RWPE2 (cell line): ENCODE data around the gene PRICKLE4.

ENCODE experiments used
- ATAC-seq: fragments of 200-7000 bp; cut with Tn5 transposase; 3 replicates; pipeline ENCODE4 v1.9.1; 2021; ENCODE audit warnings: low read depth
- DNase-seq: peaks from one replicate; pipeline ENCODE4 v3.0.0-alpha.2; 2020; ENCODE audit warnings: low spot score
- H3K27ac ChIP-seq: fragments of 450-650 bp; 2 replicates; pipeline ENCODE4 v1.5.1; 2017; ENCODE audit warnings: mild to moderate bottlenecking; ENCODE audit not compliant: poor library complexity, severe bottlenecking
- H3K27me3 ChIP-seq: fragments of 250-450 bp; sonication (Bioruptor Pico); 2 replicates; pipeline ENCODE4 v1.5.1; 2021; ENCODE audit warnings: mild to moderate bottlenecking, moderate library complexity; ENCODE audit not compliant: insufficient read depth, poor library complexity, severe bottlenecking
- H3K36me3 ChIP-seq: fragments of 250-450 bp; sonication (Bioruptor Pico); 2 replicates; pipeline ENCODE4 v1.5.1; 2020; ENCODE audit warnings: low read depth, mild to moderate bottlenecking, moderate library complexity
- H3K4me1 ChIP-seq: fragments of 250-450 bp; sonication (Bioruptor Pico); 2 replicates; pipeline ENCODE4 v1.5.1; 2021; ENCODE audit warnings: mild to moderate bottlenecking, moderate library complexity; ENCODE audit not compliant: insufficient read depth, poor library complexity, severe bottlenecking
- H3K4me3 ChIP-seq: fragments of 250-450 bp; sonication (Bioruptor Pico); 2 replicates; pipeline ENCODE4 v1.5.1; 2021; ENCODE audit warnings: mild to moderate bottlenecking, moderate library complexity; ENCODE audit not compliant: severe bottlenecking
- H3K9me3 ChIP-seq: fragments of 250-450 bp; sonication (Bioruptor Pico); 2 replicates; pipeline ENCODE4 v1.5.1; 2021; ENCODE audit warnings: mild to moderate bottlenecking, moderate library complexity; ENCODE audit not compliant: severe bottlenecking
- TF ChIP-seq, protein P1 (sequence below): fragments of 450-650 bp; IDR thresholded peaks from one replicate; pipeline ENCODE4 v1.5.1; 2017; ENCODE audit warnings: mild to moderate bottlenecking, moderate library complexity; ENCODE audit not compliant: poor library complexity, severe bottlenecking

The PRICKLE4 gene

DNA sequence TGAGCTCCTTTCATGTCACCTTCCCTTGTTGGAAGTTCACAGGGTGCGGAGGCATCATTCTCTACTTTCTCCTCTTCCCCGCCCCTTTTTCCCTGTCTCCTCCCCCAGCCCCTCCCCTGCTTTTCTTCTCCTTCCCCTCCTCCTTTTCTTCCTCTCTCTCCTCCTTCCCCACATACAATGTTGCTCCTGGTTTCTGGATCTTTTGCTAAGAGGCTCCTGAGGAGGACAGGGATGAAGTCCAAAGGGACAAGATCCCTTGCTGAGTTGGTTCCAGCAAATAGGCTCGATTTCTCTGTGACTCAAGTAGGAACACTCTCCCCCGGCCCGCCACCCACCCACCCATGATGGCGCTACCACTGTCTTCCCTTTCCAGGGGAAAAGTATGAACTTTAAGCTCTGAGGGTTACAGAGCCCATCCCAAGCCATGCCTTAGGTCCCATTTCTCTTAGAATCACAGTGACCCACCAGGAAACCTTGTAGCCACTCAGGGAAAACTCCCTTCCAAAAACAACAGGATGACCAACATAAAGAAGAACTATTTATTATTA, 44.3 kb upstream of the PRICKLE4 start:
- no peak overlapping the region for H3K4me3 ChIP-seq
- DNase-seq (no peak), ATAC-seq (no peak)

DNA sequence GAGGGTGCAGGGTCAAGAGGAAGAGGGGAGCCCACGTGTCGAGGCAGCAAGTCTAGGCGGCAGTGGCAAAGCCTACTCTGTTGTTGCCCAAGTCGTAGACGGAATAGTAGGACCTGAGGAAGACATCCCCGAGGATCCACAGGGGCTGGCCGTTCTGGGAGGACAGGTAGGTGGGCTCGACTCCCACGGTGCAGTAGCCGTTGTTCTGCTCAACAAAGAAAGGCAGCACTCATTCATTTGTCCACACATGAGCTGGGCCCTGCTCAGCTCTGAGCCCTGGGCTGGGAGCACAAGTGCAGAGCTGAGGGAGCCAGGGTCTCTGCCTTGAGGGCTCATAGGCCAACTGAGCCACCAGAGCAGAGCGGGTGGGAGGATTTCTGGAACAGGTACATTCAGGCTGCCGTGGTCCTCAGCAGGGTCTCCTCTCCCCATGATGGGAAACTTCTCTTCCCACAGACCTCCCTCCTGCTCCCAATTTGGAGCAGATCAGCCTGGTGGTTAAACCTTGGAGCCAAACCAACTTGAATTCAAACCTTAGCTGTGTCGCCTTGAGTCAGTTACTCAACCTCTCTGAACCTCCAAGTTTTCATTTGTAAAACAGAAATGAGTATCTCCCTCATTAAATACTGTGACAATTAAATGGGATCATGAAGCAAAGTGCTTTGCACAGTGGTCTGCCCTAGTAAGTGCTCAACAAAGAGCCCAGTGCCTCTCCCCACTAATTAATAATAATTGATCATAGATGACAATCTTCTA, 43.6 kb upstream of the PRICKLE4 start:
- DNase-seq, result no peak
- TF ChIP-seq, protein P1, sequence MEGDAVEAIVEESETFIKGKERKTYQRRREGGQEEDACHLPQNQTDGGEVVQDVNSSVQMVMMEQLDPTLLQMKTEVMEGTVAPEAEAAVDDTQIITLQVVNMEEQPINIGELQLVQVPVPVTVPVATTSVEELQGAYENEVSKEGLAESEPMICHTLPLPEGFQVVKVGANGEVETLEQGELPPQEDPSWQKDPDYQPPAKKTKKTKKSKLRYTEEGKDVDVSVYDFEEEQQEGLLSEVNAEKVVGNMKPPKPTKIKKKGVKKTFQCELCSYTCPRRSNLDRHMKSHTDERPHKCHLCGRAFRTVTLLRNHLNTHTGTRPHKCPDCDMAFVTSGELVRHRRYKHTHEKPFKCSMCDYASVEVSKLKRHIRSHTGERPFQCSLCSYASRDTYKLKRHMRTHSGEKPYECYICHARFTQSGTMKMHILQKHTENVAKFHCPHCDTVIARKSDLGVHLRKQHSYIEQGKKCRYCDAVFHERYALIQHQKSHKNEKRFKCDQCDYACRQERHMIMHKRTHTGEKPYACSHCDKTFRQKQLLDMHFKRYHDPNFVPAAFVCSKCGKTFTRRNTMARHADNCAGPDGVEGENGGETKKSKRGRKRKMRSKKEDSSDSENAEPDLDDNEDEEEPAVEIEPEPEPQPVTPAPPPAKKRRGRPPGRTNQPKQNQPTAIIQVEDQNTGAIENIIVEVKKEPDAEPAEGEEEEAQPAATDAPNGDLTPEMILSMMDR, result no peak
- H3K36me3 ChIP-seq, result no peaks in the 10 kb centered on the region
- ATAC-seq, result no peak
- no peak overlapping the region for H3K27ac ChIP-seq
- H3K4me1 ChIP-seq, result peaks cover 22% of the 10 kb centered on the region
- H3K27me3 ChIP-seq, result no peaks in the 10 kb centered on the region
- H3K4me3 ChIP-seq, result no peak overlapping the region
- H3K9me3 ChIP-seq, result no peaks in the 10 kb centered on the region

More for the DNA sequence above, 44.3 kb upstream of the PRICKLE4 start:
- TF ChIP-seq, protein P1, result no peak
- Histone ChIP-seq H3K4me1 (peaks cover 22% of the 10 kb centered on the region), H3K9me3 (no peaks in the 10 kb centered on the region), H3K27me3 (no peaks in the 10 kb centered on the region), H3K27ac (no peak overlapping the region), H3K36me3 (no peaks in the 10 kb centered on the region)

DNA sequence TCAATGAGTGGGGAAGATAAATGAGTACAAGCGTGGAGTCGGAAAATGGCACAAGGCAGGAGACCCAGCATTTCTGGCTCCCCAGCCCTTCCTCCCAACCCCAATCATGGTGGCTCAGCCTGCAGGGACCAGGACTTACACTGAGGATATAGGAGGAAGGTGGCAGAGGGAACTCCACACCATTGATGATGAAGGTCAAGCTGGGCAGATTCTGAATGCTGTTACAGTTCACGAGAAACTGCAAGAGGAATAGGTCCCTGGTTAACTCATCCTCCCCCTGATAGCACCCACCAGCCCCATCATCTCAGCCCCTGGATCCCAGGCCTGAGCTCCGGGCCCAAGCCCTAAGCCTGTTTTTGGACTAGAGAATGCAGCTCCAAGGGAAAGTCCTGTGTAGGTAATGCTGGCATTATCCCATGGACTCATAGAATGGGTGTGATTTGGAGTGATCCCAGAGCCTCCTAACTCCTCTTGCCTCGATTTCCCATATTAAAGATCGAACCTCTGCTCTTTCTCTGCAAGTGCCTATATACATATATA, 42.9 kb upstream of the PRICKLE4 start:
- no peak for DNase-seq
- no peak for ATAC-seq
- no peaks in the 10 kb centered on the region for H3K9me3 ChIP-seq

DNA sequence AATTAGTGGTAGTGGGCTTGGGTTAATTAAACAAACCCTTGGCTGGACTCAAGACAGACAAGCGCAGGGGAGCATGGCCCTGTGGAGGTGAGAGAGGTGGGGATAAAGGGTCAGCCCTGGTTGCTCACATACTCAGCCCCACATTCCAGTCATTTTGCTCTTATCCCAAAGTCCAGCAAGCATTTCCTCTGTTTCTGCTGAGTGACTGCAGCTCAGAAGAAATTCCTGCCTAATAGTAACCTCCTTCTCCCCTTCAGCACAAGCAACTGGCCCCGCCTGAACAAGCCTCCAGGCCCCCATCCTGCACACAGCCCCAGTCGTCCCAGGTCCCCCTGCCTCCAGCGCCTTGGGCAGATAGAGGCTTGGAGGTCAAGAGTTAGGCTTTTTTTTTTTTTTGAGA, 41.5 kb upstream of the PRICKLE4 start:
- H3K27me3 ChIP-seq, result no peaks in the 10 kb centered on the region
- no peaks in the 10 kb centered on the region for H3K36me3 ChIP-seq
- ATAC-seq, result no peak
- H3K27ac ChIP-seq, result no peak overlapping the region
- DNase-seq, result no peak
- H3K4me3 ChIP-seq, result no peak overlapping the region
- peaks cover 7% of the 10 kb centered on the region for H3K4me1 ChIP-seq
- TF ChIP-seq, protein P1, result no peak
- no peaks in the 10 kb centered on the region for H3K9me3 ChIP-seq

More for the DNA sequence above, 42.9 kb upstream of the PRICKLE4 start:
- H3K4me1 ChIP-seq, result peaks cover 16% of the 10 kb centered on the region
- H3K27me3 ChIP-seq, result no peaks in the 10 kb centered on the region
- no peak overlapping the region for H3K27ac ChIP-seq
- H3K36me3 ChIP-seq, result no peaks in the 10 kb centered on the region
- no peak overlapping the region for H3K4me3 ChIP-seq
- TF ChIP-seq, protein P1, result no peak
